HTERT RPE-1 (cell line): ENCODE results near the gene RGS6.

Experiments
- in situ Hi-C: fragments of 300-500 bp; cut with MboI; formaldehyde crosslinking; loops from 4 replicates; pipeline ENCODE4 v1.14.3; 2020; ENCODE audit warnings: low sequenced_read_pairs

RGS6 gene

GRCh38 chr14:72518809-72519377 lies 586.7 kb downstream of the RGS6 start:
- in situ Hi-C loops: no loop called here

GRCh38 chr14:72519543-72519942 lies 587.3 kb downstream of the RGS6 start:
- in situ Hi-C loops: no loop called here

DNA sequence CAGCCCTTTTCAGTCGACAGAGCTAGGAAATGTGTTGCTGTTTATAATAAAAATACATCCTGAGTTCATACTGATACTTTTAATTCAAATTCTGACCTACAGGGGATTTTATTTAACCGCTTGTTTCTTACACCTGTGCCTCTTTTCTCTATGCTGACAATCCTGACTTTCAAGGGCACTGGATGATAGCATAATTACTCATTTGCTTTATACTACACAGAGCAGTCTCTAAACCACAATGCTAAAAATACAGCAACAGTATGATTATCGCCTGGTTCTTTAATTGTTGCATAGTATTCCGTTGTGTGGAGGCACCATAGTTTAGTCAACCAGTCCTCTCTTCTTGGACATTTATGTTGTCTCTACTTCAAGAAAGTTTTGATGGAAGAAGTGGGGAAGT lies 588.8 kb downstream of the RGS6 start:
- in situ Hi-C loops: no loop called here

DNA sequence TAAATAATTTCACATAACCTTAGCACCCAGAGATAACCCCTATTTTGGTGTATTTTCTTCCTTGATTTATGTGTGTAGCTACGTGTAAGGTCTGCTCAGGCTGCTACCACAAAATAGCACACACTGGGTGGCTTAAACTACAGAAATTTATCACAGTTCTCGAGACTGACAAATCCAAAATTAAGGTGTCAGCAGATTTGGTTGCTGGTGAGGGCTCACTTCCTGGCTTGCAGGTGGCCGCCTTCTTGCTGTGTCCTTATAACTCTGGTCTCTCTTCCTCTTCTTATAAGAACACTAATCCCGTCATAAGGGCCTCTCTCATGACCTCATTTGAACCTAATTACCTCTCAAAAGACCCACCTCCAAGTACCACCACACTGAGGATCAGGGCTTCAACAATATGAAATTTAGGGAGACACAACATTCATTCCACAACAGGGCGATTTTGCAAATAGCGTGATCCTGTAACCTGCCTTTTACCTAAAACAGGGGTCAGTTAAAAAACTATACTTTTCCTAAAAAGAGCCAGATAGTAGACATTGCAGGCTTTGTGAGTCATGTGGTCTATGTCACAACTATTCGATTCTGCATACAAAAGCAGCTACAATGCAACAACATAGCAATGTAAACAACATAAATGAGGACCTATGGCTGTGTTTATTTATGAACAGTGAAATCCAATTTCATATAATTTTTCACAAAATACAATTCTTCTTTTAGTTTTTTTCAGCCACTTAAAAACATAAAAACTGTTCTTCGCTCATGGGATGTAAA lies 589.9 kb downstream of the RGS6 start:
- in situ Hi-C loops: no loop called here

DNA sequence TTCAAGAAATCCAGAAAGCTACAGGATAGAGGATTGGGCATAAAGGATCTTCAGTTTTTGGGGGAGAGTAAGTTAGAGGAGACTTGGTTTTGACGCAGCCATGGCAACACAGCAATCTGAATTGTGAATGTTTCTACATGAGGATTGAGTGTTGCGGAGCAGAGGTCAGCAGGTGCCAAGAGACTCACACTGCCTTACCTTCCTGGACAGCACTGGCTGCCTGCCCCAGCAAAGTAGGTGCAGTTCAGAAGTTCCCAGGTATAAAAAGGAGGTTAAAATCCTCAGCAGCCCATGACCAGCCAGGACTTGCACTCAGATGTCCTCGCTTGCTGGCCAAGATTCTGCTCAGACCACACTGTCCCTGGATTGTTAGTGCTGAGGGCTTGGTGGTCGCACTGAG lies 590.6 kb downstream of the RGS6 start:
- in situ Hi-C loops: no loop called here

DNA sequence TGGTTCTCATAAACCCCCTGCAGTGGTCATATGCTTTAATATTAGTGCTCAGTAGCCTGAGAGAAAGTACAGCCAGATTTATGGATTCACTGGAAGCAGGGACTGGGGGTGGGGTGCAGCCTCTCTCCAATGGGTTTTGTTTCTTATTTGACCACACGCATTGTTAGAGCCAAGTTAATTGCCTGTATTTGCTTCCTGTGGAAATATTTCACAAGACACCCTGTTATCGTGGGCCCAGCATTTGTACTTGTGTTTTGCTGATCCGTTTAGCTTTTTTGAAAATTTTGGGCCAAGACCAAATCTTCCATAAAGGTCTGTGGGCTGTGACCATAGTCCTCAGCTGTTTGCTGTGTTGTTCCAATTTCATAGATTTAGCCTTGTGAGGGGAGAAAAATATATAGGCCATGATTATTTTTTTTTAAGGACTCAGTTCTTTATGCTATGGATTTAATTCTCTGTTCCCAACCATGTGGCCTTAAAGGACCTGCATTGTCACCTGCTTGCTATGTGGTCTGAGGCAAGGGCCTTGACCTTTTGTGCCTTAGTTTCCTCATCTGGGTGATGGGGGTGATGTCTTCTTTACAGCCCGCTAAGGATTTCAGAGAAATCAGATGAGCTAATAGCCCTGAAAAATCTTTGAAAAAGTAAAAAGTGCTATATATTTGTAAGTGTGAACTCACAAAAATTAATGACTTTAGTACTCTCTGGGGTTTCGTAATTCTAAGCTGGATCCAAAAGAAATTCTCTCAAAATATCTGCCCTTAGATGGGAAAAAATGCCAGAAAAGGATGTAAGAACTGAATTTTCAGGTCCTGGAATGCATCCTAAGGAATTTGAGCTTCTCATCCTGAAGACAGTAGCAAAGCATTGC lies 591.4 kb downstream of the RGS6 start:
- in situ Hi-C loops: no loop called here

GRCh38 chr14:72524295-72524629 lies 592.0 kb downstream of the RGS6 start:
- in situ Hi-C loops: no loop called here

DNA sequence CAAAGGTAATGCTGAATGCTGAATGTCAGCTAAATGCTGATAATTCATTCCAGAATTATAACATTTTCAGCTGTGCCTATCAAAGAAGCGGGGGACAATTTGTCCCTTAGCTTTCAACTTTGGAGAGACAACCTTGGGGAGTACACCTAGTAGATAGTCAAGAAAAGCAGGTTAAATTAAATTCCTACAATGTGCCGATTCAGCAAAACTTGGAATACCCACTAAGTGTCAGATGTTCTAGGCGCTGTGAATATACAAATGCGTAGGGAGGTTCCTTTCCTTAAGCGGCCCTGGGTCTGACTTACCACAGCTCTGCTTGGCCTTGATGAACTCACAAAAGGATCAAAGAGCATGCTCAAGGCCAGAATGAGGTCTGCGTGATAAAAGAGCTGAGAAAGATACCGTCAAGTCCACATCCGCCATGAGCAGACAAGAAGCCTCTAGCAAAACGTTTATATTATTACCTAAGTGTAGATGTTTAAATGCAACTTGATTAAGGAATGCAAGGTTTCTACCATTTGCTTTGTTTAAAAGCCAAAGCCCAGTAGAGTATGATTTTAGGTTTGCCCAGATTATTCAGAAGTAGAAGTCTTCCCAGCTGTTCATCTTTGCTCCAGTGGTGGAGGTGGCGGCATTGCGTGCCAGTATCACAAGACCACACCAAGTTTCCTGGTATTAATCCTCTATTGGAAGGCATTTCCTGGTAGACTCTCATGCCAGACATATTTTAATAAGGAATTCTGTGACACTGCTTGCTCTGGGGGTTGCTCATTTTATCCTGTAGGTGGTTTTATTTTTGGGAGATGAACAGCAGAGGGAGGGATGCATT lies 593.1 kb downstream of the RGS6 start:
- in situ Hi-C loops: no loop called here

- in situ Hi-C loops: no loop called here
These were observed 595.4 kb downstream of the RGS6 start for GRCh38 chr14:72527591-72527990.

DNA sequence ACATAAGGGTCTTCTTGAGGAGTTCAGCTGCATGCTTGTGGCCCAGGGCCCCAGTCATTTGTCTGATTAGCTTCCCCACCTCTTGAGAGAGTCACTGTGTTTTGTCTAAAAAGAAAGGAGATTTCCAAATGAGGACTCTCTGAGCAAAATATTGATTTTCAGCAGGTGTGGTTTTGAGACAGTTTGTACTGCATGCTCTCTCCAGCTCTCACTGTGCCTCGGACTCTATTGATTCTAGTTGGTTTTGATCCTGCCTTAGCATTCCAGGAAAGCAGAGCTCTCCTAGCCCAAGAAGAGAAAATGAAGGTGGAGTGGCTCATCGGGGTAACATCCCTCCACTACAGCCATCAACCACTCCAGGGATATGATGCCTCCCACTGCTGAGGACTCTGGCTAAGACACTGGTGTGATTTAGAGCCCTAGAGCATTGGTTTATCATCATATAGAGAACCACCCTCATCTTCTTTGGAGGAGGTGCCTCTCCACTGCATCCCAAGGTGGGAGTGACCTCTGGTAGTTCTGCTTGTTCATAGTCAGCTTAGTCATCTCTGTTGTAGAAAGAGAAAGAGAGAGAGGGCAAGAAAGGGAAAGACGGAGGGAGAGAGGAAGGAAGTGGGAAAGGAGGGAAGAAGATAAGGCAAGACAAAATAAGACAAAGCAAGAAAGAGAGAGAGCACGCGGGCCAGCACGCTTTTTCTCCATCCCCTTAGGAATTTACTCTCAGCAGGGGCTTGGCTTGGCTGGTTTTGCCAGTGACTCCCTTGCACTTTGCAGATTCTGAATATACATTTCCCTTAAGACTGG lies 596.0 kb downstream of the RGS6 start:
- in situ Hi-C loops: no loop called here

GRCh38 chr14:72528863-72529175 lies 596.6 kb downstream of the RGS6 start:
- in situ Hi-C loops: no loop called here

- in situ Hi-C loops: no loop called here
These were observed 600.6 kb downstream of the RGS6 start for GRCh38 chr14:72532686-72533454.

- in situ Hi-C loops: no loop called here
These were observed 603.3 kb downstream of the RGS6 start for GRCh38 chr14:72535485-72535884.

DNA sequence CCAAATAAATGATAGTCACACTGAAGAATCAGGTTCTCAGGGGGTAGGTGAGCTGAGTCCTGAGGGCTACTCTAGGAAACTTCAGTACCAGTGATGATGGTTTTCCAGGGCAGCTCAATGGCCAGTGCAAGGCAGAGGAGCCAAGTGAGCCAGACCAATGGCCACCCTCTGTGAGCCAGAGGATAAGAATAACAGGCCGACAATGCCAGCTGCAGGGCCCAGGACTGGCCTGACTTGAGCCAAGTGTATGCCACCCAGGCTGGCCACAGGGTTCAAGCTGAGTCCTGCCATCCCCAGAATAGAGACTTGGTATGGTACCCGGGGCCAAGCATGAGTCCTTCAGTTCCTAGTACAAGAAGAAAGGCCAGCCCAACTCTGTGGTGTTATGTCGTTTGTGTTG lies 606.2 kb downstream of the RGS6 start:
- in situ Hi-C loops: no loop called here

DNA sequence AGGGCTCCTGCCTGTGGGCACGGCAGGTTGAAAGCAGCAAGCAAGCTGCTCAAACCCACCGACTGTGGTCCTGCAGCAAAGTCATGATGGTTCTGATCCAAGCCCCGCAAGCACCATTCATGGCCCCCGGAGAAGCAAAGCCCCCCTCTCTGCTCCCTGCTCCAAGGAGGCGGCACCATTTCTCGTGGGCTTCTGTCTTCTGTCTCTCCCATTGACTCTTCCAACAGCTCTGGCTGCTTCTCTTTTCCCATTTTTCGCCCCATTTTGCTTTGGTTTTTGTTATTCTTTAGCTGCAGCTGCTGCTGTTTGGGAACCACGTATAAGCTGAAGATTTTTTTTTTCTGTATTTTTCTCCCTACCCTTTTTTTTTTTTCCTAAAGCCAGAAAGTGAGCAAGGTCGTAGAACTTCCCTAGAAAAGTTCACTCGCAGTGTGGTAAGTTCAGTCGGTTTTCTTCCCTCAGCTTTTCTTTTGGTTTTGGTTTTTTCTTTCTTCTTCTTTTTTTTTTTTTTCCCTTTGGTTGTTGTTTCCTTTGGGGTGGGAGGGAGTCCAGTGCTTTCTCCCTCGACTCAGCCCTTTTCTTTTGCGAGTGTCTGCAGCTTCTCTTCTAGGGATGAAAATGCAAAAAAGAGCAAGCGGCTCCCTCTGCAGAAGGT lies 607.6 kb downstream of the RGS6 start:
- in situ Hi-C loops: no loop called here

DNA sequence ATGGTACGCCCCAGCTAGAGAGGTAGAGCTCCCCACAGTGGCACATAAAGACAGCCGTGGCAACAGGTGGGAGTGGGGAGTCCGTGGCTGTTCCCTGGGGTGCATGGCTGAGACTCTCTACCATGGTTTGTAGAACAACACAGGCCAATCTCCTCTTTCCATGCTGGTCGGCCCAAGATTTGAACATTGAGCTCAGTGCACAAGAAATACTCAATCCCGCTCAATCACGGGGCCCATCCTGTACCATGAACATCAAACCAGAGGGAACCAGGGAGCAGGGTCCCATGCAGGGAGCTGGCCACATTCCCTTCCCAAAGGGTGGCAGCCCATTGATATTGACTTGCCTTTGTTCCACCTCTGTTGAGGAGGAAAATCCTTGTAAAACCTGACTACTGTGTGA lies 608.6 kb downstream of the RGS6 start:
- in situ Hi-C loops: no loop called here

DNA sequence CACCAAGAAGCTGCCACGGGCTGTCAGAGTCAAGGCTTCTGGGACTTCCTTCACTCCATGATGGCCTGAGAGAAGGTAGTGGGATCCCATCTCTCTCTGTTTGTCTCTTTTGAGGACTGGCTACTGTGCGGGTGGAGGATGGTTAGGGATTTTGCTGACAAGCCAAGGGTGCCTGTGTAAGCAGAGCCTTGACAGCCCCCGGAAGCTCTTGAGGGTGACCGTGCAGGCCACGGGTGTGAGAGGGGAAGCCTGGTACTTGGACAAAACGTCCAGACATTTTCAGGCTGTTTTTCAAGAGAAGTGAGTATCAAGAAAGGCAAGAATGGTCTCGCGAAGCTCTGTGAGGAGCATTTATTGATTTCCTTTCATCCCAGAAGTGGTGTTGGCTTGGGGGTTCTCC lies 609.3 kb downstream of the RGS6 start:
- in situ Hi-C loops: no loop called here

DNA sequence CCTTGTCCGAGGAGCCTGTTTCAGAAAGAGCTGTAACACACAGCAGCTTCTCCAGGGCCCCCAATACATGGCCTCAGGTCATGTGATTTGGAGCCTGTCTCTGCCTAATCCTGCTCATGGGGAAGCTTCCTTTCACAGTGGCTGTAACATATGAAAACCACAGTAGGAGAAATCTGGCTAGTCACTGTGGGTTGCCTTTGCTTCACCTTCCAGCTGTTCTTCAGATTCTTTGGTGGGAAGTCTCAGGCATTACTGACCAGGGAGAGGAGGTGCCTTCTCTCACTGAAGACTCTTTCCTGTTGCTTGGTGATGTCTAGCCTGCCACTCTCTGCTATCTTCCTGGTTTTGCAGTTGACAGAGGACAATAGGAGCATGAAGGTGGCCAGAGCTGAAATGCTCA lies 611.1 kb downstream of the RGS6 start:
- in situ Hi-C loops: no loop called here
